ENCODE measurements around the gene LIMS1.

DNA sequence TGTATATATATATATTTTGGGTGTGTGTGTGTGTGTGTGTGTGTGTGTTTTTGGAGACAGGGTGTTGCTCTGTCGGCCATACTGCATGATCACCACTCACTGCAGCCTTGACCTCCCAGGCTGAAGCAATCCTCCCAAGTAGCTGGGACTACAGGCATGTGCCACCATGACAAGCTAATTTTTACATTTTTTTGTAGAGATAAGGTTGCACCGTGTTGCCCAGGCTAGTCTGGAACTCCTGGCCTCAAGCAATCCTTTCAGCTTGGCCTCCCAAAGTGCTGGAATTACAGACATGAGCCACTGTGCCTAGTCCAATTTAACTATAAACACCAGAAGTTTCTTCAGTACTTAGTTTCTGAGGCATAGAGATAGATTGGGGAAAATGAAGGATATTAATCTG lies 18.3 kb downstream of the LIMS1 start:
- TF ChIP-seq, protein P1, sequence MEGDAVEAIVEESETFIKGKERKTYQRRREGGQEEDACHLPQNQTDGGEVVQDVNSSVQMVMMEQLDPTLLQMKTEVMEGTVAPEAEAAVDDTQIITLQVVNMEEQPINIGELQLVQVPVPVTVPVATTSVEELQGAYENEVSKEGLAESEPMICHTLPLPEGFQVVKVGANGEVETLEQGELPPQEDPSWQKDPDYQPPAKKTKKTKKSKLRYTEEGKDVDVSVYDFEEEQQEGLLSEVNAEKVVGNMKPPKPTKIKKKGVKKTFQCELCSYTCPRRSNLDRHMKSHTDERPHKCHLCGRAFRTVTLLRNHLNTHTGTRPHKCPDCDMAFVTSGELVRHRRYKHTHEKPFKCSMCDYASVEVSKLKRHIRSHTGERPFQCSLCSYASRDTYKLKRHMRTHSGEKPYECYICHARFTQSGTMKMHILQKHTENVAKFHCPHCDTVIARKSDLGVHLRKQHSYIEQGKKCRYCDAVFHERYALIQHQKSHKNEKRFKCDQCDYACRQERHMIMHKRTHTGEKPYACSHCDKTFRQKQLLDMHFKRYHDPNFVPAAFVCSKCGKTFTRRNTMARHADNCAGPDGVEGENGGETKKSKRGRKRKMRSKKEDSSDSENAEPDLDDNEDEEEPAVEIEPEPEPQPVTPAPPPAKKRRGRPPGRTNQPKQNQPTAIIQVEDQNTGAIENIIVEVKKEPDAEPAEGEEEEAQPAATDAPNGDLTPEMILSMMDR (IDR thresholded peaks at IDR 0.05): no peak
- TF ChIP-seq EZH2 (IDR thresholded peaks at IDR 0.05; ENCODE audit: borderline replicate concordance, insufficient read depth, low read depth, low read length, poor library complexity, severe bottlenecking): no peak

All from B cell (primary cell).